Measurements from ENCODE around the gene NXNL1. TPM values are rescaled to one million over a fixed set of nuclear protein-coding genes. Genes with fewer than 3 reads are reported as not detected.
A peak's percentile ranks its signal among the peaks of the same experiment; 100 is the strongest.

NXNL1 gene
- total RNA-seq, 6 donors from 2014 or later = not detected

- H3K36me3 ChIP-seq = no peaks in the 10 kb centered on the region
- H3K9me3 ChIP-seq = no peaks in the 10 kb centered on the region
- no peak overlapping the region for H3K4me3 ChIP-seq
- ATAC-seq (ENCODE audit: low FRiP score in 2 of 2) (no peak), DNase-seq (no peak)
- WGBS, 2 donors = 59 to 69% methylated on average over 4 of the region's 4 CpGs
- no peaks in the 10 kb centered on the region for H3K27me3 ChIP-seq
- no peak overlapping the region for H3K27ac ChIP-seq
- H3K4me1 ChIP-seq = peaks cover 17 to 24% (median 21%) of the 10 kb centered on the region in 4 donors
- TF ChIP-seq EP300 (IDR thresholded peaks at IDR 0.05) = no peak
- TF ChIP-seq, protein P1, sequence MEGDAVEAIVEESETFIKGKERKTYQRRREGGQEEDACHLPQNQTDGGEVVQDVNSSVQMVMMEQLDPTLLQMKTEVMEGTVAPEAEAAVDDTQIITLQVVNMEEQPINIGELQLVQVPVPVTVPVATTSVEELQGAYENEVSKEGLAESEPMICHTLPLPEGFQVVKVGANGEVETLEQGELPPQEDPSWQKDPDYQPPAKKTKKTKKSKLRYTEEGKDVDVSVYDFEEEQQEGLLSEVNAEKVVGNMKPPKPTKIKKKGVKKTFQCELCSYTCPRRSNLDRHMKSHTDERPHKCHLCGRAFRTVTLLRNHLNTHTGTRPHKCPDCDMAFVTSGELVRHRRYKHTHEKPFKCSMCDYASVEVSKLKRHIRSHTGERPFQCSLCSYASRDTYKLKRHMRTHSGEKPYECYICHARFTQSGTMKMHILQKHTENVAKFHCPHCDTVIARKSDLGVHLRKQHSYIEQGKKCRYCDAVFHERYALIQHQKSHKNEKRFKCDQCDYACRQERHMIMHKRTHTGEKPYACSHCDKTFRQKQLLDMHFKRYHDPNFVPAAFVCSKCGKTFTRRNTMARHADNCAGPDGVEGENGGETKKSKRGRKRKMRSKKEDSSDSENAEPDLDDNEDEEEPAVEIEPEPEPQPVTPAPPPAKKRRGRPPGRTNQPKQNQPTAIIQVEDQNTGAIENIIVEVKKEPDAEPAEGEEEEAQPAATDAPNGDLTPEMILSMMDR (IDR thresholded peaks at IDR 0.05) = no peak
- no peak for TF ChIP-seq POLR2AphosphoS5 (IDR thresholded peaks at IDR 0.05)
- TF ChIP-seq POLR2A (IDR thresholded peaks at IDR 0.05) = no peak
Observed at GRCh38 chr19:17490411-17490810, 29.7 kb upstream of the NXNL1 start.

GRCh38 chr19:17489392-17490030 lies 28.8 kb upstream of the NXNL1 start:
- DNase-seq (no peak), ATAC-seq (ENCODE audit: low FRiP score in 2 of 2) (peak in 1 of 2 donors; percentile 5)
- peaks cover 17 to 24% (median 21%) of the 10 kb centered on the region in 4 donors for H3K4me1 ChIP-seq
- H3K27ac ChIP-seq = peak overlapping the region in 2 of 4 donors; percentile 8 to 54
- no peak for TF ChIP-seq EP300 (IDR thresholded peaks at IDR 0.05)
- TF ChIP-seq, protein P1 (IDR thresholded peaks at IDR 0.05) = no peak
- TF ChIP-seq POLR2A (IDR thresholded peaks at IDR 0.05) = no peak
- no peak for TF ChIP-seq POLR2AphosphoS5 (IDR thresholded peaks at IDR 0.05)
- 79 to 80% methylated on average over 9 of the region's 9 CpGs for WGBS, 2 donors
- no peaks in the 10 kb centered on the region for H3K9me3 ChIP-seq
- H3K36me3 ChIP-seq = no peaks in the 10 kb centered on the region
- no peak overlapping the region for H3K4me3 ChIP-seq
- no peaks in the 10 kb centered on the region for H3K27me3 ChIP-seq

DNA sequence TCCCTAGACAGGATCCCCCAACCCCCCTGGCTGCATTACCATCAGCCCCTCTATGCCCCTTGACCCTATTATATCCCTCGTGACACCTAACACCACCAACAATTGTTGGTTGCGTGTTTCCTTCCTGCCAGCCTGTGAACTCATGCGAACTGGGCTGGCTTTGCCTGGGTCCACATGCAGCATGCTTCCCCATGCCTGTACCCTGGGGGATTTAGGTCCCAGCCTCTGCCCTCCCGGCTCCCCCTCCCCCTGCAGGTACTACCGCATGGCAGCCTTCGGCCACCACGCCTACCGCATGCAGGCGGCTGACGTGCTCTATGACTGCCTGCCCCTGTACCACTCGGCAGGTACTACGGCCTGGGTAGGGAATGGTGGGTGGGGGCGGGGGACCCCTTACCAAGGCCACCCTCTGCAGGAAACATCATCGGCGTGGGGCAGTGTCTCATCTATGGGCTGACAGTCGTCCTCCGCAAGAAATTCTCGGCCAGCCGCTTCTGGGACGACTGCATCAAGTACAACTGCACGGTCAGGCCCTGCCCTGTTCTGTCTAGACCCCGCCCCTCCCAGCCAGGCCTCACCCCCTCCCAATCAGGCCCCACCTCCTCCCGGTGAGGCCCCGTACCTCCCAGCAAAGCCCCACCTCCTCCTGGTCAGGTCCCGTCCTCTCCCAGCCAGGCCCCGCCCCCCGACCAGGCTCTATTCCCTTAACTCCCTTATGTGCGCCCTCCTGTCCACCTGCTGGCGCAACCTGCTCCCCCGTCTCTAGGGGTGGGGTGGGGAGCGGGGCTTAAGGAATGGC lies 28.1 kb upstream of the NXNL1 start:
- Histone ChIP-seq H3K9me3 (no peaks in the 10 kb centered on the region), H3K36me3 (no peaks in the 10 kb centered on the region), H3K4me3 (peak overlapping the region in 3 of 4 donors; percentile 28 to 47 (median 34)), H3K4me1 (peaks cover 17 to 24% (median 21%) of the 10 kb centered on the region in 4 donors), H3K27me3 (no peaks in the 10 kb centered on the region), H3K27ac (peak overlapping the region in 2 of 4 donors; percentile 34 to 54)
- TF ChIP-seq, protein P1 (IDR thresholded peaks at IDR 0.05) = peak in 2 of 6 experiments; percentile 6 to 46
- no peak for TF ChIP-seq POLR2AphosphoS5 (IDR thresholded peaks at IDR 0.05)
- peak; percentile 85 to 96 for ATAC-seq (ENCODE audit: low FRiP score in 2 of 2)
- DNase-seq = peak; percentile 91 to 93
- WGBS, 2 donors = 34 to 45% methylated on average over 21 to 28 of the region's 31 CpGs

DNA sequence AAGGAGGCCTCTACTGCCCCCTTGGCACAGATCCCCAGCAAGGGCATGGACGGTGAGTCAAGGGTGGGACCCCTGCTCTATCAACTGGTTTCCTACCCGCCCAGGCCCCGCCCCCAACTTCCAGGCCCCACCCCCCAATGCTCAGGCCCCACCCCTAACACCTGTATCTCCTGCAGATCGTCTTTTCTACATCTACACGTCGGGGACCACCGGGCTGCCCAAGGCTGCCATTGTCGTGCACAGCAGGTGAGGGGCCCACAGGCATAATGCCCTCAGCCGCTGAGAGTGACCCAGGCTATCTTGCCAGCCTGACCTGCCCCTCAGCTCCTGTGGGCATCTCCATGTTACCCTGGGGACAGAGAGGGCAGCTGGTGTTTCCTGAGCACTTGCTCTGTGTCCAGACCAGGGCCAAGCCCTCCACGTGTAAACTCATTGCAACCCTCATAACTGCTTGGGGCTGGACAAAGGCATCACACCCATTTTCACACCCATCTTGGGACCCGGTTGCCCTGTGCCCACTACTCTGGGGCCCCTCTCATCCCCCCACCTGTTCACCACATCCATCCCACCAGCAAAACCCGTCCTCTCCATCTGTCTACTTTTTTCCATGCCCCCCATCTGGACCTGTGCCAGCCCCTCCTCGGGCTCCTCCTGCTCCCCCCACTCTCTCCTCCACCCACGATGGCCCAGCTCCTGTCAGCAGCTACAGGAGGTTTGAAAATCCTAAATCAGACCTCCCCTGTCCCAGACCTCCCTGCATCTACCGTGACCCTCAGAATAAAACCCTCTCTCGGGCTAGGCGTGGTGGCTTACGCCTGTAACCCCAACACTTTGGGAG lies 26.8 kb upstream of the NXNL1 start:
- no peaks in the 10 kb centered on the region for H3K36me3 ChIP-seq
- TF ChIP-seq, protein P1 (IDR thresholded peaks at IDR 0.05) = no peak
- TF ChIP-seq POLR2AphosphoS5 (IDR thresholded peaks at IDR 0.05) (no peak), EP300 (IDR thresholded peaks at IDR 0.05) (no peak)
- no peak for ATAC-seq (ENCODE audit: low FRiP score in 2 of 2)
- H3K27me3 ChIP-seq = no peaks in the 10 kb centered on the region
- H3K9me3 ChIP-seq = no peaks in the 10 kb centered on the region
- WGBS, 2 donors = 79 to 87% methylated on average over 12 to 15 of the region's 18 CpGs
- peak overlapping the region in 1 of 4 donors; percentile 54 for H3K27ac ChIP-seq
- peaks cover 17 to 24% (median 21%) of the 10 kb centered on the region in 4 donors for H3K4me1 ChIP-seq
- peak in 1 of 2 donors; percentile 38 for DNase-seq
- H3K4me3 ChIP-seq = no peak overlapping the region
